ENCODE measurements around the gene LMOD2.
A peak's percentile ranks its signal among the peaks of the same experiment; 100 is the strongest.
"Not testable (repeated sequence)": the region's sequence is repeated elsewhere in the genome, so short reads cannot be mapped to it uniquely, and the experiment has no call there.

LMOD2 gene

DNA sequence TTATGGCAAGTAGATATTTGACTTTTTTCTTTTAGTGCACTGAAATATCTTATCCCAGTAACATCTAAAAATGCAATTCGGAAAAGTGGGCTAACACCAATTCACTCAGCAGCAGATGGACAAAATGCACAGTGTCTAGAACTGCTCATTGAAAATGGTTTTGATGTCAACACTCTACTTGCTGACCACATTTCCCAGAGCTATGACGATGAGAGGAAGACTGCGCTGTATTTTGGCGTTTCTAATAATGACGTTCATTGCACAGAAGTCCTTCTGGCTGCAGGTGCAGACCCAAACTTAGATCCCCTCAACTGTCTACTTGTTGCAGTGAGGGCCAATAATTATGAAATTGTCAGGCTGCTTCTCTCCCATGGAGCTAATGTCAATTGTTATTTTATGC is 26.8 kb upstream of the LMOD2 start:
- Histone ChIP-seq H3K27ac (ENCODE audit: low read depth, low read length) (no peak overlapping the region), H3K4me1 (ENCODE audit: control insufficient read depth, insufficient read depth, low read length) (no peaks in the 10 kb centered on the region), H3K9ac (ENCODE audit: low read length) (no peak overlapping the region), H3K4me3 (ENCODE audit: low read length) (no peak overlapping the region), H3K27me3 (ENCODE audit: control insufficient read depth, insufficient read depth, low read length) (no peaks in the 10 kb centered on the region), H3K36me3 (ENCODE audit: control insufficient read depth, insufficient read depth, low read length) (no peaks in the 10 kb centered on the region)

GRCh38 chr7:123629281-123629680 is 26.4 kb upstream of the LMOD2 start:
- H3K36me3 ChIP-seq (ENCODE audit: control insufficient read depth, insufficient read depth, low read length), result no peaks in the 10 kb centered on the region
- H3K27me3 ChIP-seq (ENCODE audit: control insufficient read depth, insufficient read depth, low read length), result no peaks in the 10 kb centered on the region
- no peak overlapping the region for H3K27ac ChIP-seq (ENCODE audit: low read depth, low read length)
- no peak overlapping the region for H3K4me3 ChIP-seq (ENCODE audit: low read length)
- H3K4me1 ChIP-seq (ENCODE audit: control insufficient read depth, insufficient read depth, low read length), result no peaks in the 10 kb centered on the region
- H3K9ac ChIP-seq (ENCODE audit: low read length), result no peak overlapping the region

DNA sequence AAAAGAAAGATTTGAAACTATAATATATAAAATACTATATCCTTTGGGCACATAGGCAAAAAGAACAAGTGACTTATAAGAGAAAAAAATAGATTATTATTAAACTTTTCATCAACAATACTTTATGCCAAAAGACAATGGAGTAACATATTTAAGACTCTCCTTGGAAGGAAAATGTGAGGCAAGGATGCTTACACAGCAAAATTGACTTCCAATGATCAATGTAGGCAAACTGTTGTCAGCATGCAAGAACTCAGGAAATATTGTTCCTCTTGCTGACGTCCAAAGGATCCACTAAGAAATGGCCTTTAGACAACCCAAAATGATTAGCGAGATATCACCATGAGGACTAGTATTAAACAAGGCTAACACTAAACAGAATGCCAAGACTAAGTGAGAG is 22.9 kb upstream of the LMOD2 start:
- Histone ChIP-seq H3K27ac (ENCODE audit: low read depth, low read length) (no peak overlapping the region), H3K36me3 (ENCODE audit: control insufficient read depth, insufficient read depth, low read length) (no peaks in the 10 kb centered on the region), H3K4me3 (ENCODE audit: low read length) (no peak overlapping the region), H3K27me3 (ENCODE audit: control insufficient read depth, insufficient read depth, low read length) (no peaks in the 10 kb centered on the region), H3K9ac (ENCODE audit: low read length) (no peak overlapping the region), H3K4me1 (ENCODE audit: control insufficient read depth, insufficient read depth, low read length) (no peaks in the 10 kb centered on the region)

DNA sequence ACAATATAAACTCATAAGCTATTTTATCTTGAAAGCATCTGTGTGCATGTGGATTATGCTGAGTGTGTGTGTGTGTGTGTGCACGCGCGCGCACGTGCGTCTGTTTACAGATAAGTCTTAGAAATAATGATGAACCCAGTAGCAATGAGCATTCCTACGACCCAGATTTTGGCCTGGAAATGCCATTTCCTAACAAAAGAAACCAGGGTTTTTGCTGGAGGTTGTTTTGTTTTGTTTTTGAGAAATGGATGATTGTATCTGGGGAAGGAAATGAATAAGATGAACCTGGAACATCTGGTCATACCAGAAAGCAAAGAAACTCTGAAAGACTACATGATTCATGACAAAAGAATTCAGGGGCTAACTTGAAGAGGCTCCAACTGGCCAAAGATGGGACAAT is 22.1 kb upstream of the LMOD2 start:
- Histone ChIP-seq H3K27me3 (ENCODE audit: control insufficient read depth, insufficient read depth, low read length) (no peaks in the 10 kb centered on the region), H3K27ac (ENCODE audit: low read depth, low read length) (no peak overlapping the region), H3K4me1 (ENCODE audit: control insufficient read depth, insufficient read depth, low read length) (no peaks in the 10 kb centered on the region), H3K9ac (ENCODE audit: low read length) (no peak overlapping the region), H3K36me3 (ENCODE audit: control insufficient read depth, insufficient read depth, low read length) (no peaks in the 10 kb centered on the region), H3K4me3 (ENCODE audit: low read length) (no peak overlapping the region)

GRCh38 chr7:123634011-123634573 is 21.6 kb upstream of the LMOD2 start:
- H3K9ac ChIP-seq (ENCODE audit: low read length); H3K36me3 ChIP-seq (ENCODE audit: control insufficient read depth, insufficient read depth, low read length); H3K27me3 ChIP-seq (ENCODE audit: control insufficient read depth, insufficient read depth, low read length); H3K27ac ChIP-seq (ENCODE audit: low read depth, low read length); H3K4me3 ChIP-seq (ENCODE audit: low read length); H3K4me1 ChIP-seq (ENCODE audit: control insufficient read depth, insufficient read depth, low read length): not testable (repeated sequence)

DNA sequence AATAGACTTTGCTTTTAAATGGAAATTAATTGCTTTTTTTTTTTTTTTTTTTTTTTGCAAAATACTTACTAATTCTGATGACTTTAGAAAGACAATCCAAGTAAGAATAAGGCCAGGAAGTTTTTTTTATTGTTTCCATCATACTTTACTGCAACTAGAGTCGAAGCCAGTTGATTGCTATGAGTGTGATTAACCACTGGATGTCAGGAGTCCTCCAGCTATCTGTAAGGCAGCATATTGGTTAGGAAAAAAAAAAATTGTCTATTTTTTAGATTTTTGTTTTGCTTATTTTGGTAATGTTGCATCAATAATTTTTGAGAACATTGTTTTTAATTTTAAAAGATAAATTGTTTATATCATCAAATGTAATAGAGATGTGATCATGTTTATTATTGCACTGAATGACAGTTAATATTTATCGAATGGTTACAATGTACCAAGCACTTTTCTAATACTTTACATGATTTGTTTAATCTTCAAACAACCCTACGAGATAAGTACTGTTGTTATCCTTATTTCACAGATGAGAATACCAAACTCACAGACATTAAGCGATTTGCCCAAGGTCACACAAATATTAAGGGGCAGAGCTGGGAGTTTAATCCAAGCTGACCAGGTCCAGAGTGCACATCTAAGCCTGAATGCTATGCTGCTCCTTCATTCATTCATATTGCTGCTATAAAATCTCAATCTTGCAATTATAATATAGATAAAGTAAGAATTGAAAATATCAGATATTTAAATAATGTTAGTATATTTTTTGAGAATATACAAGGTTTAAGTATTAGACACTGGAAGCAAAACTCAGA is 19.9 kb upstream of the LMOD2 start:
- no peaks in the 10 kb centered on the region for H3K4me1 ChIP-seq (ENCODE audit: control insufficient read depth, insufficient read depth, low read length)
- no peak overlapping the region for H3K9ac ChIP-seq (ENCODE audit: low read length)
- no peak overlapping the region for H3K4me3 ChIP-seq (ENCODE audit: low read length)
- H3K36me3 ChIP-seq (ENCODE audit: control insufficient read depth, insufficient read depth, low read length), result no peaks in the 10 kb centered on the region
- H3K27me3 ChIP-seq (ENCODE audit: control insufficient read depth, insufficient read depth, low read length), result no peaks in the 10 kb centered on the region
- no peak overlapping the region for H3K27ac ChIP-seq (ENCODE audit: low read depth, low read length)

DNA sequence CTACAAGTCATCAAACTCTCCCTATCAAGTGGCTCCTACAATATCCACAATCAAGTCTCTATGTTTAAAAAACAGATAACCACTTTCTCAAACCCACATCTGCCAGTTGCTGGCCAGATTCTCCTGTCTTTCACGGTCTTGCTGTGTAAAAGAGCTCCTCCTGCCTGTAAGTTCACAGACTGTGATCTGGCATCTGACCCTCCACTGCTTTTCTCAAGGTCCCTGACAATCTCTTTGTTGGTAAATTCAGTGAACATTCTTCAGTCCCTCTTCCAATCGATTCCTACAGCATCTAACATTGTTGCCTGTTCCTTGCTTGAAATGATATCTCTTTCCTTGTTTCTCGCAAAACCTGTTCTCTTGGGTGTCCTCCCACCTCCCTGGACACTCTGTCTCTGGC is 18.5 kb upstream of the LMOD2 start:
- H3K9ac ChIP-seq (ENCODE audit: low read length), result no peak overlapping the region
- H3K27me3 ChIP-seq (ENCODE audit: control insufficient read depth, insufficient read depth, low read length), result no peaks in the 10 kb centered on the region
- H3K27ac ChIP-seq (ENCODE audit: low read depth, low read length), result no peak overlapping the region
- H3K36me3 ChIP-seq (ENCODE audit: control insufficient read depth, insufficient read depth, low read length), result no peaks in the 10 kb centered on the region
- no peak overlapping the region for H3K4me3 ChIP-seq (ENCODE audit: low read length)
- H3K4me1 ChIP-seq (ENCODE audit: control insufficient read depth, insufficient read depth, low read length), result no peaks in the 10 kb centered on the region

DNA sequence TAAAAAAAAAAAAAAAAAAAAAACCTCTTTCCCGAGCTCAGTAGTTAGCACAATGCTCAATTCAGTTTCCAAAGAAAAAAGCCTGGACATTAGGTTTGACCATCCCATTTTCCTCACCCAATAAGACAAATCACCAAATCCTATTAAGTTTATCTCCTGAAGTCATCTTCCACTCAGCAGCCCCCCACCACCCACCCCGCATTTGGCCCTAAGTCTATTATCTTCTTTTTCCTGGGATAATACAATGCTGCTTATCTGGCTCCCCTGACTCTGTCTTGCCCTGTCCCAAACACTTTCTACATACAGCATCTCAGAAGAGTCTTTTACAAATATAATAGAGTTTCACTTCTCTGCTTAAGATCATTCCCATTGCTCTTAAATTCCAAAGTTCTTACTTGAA is 17.8 kb upstream of the LMOD2 start:
- H3K9ac ChIP-seq (ENCODE audit: low read length), result no peak overlapping the region
- no peaks in the 10 kb centered on the region for H3K27me3 ChIP-seq (ENCODE audit: control insufficient read depth, insufficient read depth, low read length)
- no peaks in the 10 kb centered on the region for H3K36me3 ChIP-seq (ENCODE audit: control insufficient read depth, insufficient read depth, low read length)
- no peak overlapping the region for H3K4me3 ChIP-seq (ENCODE audit: low read length)
- H3K4me1 ChIP-seq (ENCODE audit: control insufficient read depth, insufficient read depth, low read length), result no peaks in the 10 kb centered on the region
- H3K27ac ChIP-seq (ENCODE audit: low read depth, low read length), result no peak overlapping the region

- Histone ChIP-seq H3K36me3 (ENCODE audit: control insufficient read depth, insufficient read depth, low read length) (no peaks in the 10 kb centered on the region), H3K4me1 (ENCODE audit: control insufficient read depth, insufficient read depth, low read length) (peaks cover 10% of the 10 kb centered on the region), H3K9ac (ENCODE audit: low read length) (no peak overlapping the region), H3K27ac (ENCODE audit: low read depth, low read length) (no peak overlapping the region), H3K4me3 (ENCODE audit: low read length) (no peak overlapping the region), H3K27me3 (ENCODE audit: control insufficient read depth, insufficient read depth, low read length) (no peaks in the 10 kb centered on the region)
Observed at GRCh38 chr7:123639631-123640030, 16.0 kb upstream of the LMOD2 start.

- Histone ChIP-seq H3K9ac (ENCODE audit: low read length) (no peak overlapping the region), H3K27ac (ENCODE audit: low read depth, low read length) (no peak overlapping the region), H3K4me3 (ENCODE audit: low read length) (no peak overlapping the region), H3K36me3 (ENCODE audit: control insufficient read depth, insufficient read depth, low read length) (no peaks in the 10 kb centered on the region), H3K4me1 (ENCODE audit: control insufficient read depth, insufficient read depth, low read length) (peaks cover 10% of the 10 kb centered on the region), H3K27me3 (ENCODE audit: control insufficient read depth, insufficient read depth, low read length) (no peaks in the 10 kb centered on the region)
Observed at GRCh38 chr7:123640583-123640982, 15.1 kb upstream of the LMOD2 start.

GRCh38 chr7:123641901-123642300 is 13.8 kb upstream of the LMOD2 start:
- Histone ChIP-seq H3K4me3 (ENCODE audit: low read length) (no peak overlapping the region), H3K27me3 (ENCODE audit: control insufficient read depth, insufficient read depth, low read length) (no peaks in the 10 kb centered on the region), H3K27ac (ENCODE audit: low read depth, low read length) (no peak overlapping the region), H3K4me1 (ENCODE audit: control insufficient read depth, insufficient read depth, low read length) (peaks cover 10% of the 10 kb centered on the region), H3K9ac (ENCODE audit: low read length) (no peak overlapping the region), H3K36me3 (ENCODE audit: control insufficient read depth, insufficient read depth, low read length) (no peaks in the 10 kb centered on the region)

GRCh38 chr7:123643495-123644441 is 11.9 kb upstream of the LMOD2 start:
- Histone ChIP-seq H3K4me3 (ENCODE audit: low read length) (peak overlapping the region; percentile 44), H3K4me1 (ENCODE audit: control insufficient read depth, insufficient read depth, low read length) (peaks cover 10% of the 10 kb centered on the region), H3K27me3 (ENCODE audit: control insufficient read depth, insufficient read depth, low read length) (no peaks in the 10 kb centered on the region), H3K36me3 (ENCODE audit: control insufficient read depth, insufficient read depth, low read length) (no peaks in the 10 kb centered on the region), H3K9ac (ENCODE audit: low read length) (no peak overlapping the region), H3K27ac (ENCODE audit: low read depth, low read length) (peak overlapping the region; percentile 45)
